CD4-positive, alpha-beta T cell treated with Interleukin-17A for 4 hours (primary cell): ENCODE measurements around the gene SPP1.

Source experiments
- DNase-seq: peaks from one replicate; pipeline ENCODE4 v3.0.0-alpha.2; 2020; ENCODE audit warnings: mixed read lengths

Gene SPP1

DNA sequence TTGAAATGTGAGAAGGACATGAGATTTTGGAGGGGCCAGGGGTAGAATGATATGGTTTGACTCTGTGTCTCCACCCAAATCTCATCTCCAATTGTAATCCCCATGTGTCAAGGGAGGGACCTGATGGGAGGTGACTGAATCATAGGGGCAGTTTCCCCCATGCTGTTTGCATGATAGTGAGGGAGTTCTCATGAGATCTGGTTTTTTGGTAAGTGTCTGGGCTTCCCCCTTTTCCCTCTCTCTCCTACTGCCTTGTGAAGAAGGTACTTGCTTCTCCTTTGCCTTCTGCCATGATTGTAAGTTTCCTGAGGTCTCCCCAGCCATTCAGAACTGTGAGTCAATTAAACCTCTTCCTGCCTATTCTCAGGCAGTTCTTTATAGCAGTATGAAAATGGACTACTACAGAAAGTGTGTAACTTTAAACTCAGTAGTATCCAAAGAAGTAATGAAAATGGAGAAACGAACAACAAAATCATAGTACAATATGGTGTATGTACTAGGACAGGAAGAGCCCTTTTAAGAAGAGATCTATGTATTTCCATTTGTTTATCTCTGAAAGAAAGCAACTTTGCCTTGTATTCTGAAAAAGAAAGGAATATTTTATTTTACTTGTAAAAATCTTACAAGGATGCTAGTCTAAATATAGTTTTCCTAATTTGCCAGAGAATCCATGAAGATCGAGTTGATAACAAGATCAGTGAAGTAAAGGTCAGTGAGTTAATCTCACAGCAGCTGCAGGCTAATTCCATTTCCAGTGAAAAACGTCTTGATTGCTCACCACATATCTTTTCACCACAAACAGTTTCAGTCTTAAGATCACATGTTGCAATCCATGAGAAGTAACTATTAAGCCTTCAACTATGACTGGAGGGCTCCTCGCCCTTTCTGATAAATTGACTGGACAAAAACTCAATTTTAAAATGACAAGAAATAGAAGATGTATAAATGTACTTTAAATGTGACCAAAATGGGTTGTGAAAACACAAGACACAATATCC, 52.4 kb downstream of the SPP1 start:
- no peak for DNase-seq

DNA sequence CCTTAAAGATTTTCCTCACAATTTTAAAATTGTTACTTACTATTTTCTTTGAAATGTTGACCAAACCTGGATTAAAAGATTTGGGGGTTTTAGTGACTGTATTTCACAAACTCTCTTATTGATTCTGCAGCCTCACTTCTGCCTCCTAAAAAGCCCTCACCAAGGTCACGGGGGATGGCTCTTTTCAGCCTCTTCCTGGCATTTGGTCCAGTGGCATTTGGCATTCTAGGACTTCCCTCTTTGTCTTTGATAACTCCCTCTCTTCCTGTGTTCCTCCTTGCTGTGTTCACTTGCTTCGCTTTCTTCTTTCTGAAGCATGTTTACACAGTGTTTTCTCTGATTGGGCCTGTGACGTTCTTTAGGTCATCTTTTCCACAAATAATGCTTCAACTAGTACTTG, 53.4 kb downstream of the SPP1 start:
- no peak for DNase-seq

DNA sequence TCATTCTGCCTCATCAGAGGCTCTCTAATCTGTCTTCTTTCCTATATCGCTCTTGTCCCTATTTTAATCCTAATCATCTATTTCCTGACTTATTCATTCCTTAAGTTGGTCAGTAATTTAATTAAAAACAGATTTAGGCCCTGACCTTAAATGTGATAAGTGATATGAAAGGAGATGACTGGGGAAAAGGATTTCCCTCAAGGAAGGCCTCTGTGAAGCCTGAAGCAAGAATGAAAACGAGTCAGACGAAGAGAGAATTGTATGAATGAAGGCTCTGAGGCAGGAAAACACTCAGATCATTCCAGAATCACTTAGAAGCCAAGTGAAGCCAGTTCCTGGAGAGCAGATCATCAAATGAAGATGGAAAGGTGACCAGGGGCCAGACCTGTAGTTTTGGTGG, 54.0 kb downstream of the SPP1 start:
- DNase-seq = no peak

DNA sequence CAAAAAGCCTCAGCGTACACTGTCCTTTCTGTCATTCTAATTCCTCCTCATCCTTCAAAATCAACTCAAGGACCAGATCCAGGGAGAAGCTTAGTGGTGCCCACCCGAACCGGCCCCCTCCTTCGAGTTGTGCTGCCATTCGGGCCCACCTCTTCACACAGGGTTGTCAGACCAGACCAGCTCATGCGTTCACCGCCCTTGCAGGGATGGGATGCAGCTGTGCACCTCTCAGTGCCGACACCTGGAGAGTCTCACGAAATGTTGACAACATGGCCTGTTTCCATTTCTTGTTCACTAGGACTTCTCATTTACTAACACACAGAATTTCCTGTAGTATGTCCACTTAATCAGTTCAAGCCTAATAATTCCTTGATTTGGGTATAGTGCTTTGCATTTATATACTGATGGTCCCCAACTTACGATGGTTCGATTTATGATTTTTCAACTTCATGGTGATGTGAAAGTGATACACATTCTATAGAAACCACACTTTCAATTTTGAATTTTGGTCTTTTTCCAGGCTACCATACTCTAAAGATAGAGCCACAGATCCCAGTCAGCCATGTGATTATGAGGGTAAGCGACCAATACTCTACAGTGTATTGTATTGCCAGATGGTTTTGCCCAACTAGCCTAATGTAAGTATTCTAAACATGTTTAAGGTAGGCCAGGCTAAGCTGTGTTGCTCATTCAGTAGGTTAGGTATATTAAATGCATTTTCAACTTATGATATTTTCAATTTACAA, 55.2 kb downstream of the SPP1 start:
- DNase-seq = no peak
